GM18517 (cell line): ENCODE data around the gene LRRK1.
"Not testable (repeated sequence)": the region's sequence is repeated elsewhere in the genome, so short reads cannot be mapped to it uniquely, and the experiment has no call there.

Experiments used
- ATAC-seq: cut with Tn5 transposase; IDR thresholded peaks from one replicate; pipeline ENCODE4 v1.9.1; 2021; ENCODE audit warnings: mild to moderate bottlenecking, moderate library complexity; ENCODE audit not compliant: unreplicated experiment

Gene LRRK1

GRCh38 chr15:101066501-101067408, 147.6 kb downstream of the LRRK1 start:
- ATAC-seq = no peak

GRCh38 chr15:101067660-101068522, 148.7 kb downstream of the LRRK1 start:
- no peak for ATAC-seq

DNA sequence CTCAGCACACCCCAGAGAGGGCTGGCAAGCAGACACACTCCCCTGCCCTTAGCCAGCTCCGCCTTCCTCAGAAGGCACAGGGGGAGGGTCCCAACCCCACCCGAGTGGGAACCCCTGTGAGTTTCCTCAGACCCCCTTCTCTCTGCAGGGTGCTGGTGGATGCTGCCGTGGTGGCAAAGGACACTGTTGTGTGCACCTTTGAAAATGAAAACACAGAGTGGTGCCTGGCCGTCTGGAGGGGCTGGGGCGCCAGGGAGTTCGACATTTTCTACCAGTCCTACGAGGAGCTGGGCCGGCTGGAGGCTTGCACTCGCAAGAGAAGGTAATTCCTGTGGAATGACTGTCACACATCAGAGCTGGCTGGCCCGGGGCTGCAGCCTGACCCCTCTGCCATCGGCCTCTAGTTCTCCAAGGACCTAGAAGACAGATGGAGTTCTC, 149.4 kb downstream of the LRRK1 start:
- no peak for ATAC-seq

GRCh38 chr15:101068961-101069653, 149.9 kb downstream of the LRRK1 start:
- ATAC-seq = no peak

- ATAC-seq = no peak
Observed at GRCh38 chr15:101069654-101069973, 150.5 kb downstream of the LRRK1 start.

DNA sequence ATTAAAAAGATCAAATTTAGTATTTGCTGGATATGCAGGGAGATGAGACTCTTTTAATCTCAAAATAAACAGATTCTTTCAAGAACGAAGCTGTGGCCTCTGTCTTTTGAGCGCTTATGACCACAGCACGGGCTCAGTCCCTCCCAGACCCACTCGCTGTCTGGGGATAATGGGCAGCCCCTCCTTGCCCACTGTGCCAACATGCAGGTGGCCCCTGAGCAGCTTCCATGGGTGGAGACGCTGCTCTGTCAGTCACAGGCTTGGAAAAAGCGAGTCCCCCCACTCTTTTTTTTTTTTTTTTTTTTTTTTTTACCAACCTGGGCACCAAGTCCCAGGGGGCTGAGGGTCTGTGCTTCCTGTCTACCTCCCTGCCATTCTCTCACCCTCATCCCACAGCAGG, 150.9 kb downstream of the LRRK1 start:
- no peak for ATAC-seq

- ATAC-seq = no peak
Observed at GRCh38 chr15:101070502-101071273, 151.5 kb downstream of the LRRK1 start.

- ATAC-seq = no peak
Observed at GRCh38 chr15:101071651-101072050, 152.5 kb downstream of the LRRK1 start.

- ATAC-seq = not testable (repeated sequence)
Observed at GRCh38 chr15:101072235-101072634, 153.1 kb downstream of the LRRK1 start.

- not testable (repeated sequence) for ATAC-seq
Observed at GRCh38 chr15:101077806-101078668, 158.9 kb downstream of the LRRK1 start.

DNA sequence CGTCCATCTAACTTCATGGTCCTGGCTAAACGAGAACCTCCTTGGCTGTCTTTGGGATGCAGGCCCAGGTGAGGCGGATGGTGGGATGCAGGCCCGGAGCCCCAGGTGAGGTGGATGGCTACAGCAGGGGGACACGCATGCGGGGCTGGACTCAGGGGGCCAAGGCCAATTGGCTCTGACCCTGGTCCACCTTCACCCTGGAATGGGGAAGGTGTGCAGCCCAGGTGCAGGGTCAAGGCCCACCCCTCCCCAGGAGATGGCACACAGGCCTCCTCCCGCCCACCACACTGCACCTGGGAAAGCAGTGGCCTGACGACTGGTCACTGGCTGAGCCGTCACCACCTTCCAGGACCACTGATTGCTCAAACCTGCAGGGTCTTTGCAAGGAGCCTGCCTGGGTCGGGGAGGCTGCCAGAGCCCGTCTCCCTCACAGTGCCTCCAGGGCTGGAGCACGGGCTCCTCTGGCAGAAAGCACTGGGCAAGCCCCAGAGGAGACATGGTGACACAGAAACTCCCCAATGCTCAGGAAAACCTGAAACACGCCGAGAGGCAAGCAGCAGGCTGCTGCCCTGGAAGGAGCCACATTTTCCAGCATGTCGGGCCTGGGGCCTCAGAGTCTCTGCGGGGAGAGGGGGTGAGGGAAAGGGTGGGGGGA, 159.6 kb downstream of the LRRK1 start:
- no peak for ATAC-seq

- no peak for ATAC-seq
Observed at GRCh38 chr15:101081900-101082299, 162.7 kb downstream of the LRRK1 start.

DNA sequence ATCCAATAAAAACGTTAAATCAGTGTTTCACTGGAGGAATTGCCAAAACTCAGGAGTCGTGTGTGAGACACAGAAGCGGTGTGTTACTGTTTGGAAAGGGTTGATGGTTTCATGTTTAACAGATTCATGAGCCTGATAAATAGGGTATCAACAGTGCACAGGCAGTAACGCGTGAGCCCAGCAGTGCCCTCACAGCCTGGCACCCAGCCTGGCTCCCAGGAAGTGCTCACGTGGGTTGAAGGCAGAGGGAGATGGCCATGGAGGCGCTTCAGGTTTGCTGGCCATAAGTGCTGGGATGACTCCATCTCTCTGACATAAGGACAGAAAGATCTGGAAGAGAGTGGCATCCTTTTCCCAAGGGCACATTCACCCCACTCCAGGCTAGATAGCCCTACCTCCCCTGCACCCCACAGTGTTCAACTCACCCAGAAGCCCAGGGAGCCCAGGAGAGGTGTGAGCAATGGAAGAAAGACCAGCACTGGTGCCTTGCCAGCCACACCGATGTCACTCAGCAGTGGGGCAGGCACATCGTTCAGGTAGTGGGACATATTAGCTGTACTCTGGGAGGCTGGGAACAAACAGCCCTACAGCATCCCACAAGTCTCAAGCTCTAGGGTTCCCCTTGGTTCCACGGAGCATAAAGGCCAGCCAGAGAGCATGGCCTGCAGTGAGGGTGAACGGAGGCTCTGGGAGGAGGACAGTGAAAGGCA, 164.3 kb downstream of the LRRK1 start:
- ATAC-seq = no peak

DNA sequence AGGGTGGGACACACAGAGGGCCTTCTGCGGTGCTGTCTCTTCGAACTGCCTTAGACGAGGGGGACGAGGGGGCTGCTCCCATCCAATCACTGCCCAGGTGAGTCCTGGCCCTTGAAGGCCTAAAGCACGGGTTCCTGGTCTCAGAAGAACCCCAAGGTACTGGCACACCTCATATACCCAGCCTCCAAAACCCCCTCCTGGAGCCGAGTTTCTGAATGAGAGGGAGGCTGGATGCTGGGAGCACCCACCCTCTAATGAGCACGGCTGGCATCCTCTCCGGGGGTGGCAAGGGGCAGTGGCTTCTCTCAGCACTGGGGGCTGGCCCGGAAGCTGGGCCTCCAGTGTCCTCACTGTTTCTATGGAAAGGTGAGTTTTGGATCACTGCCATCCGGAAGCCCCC, 165.6 kb downstream of the LRRK1 start:
- no peak for ATAC-seq

DNA sequence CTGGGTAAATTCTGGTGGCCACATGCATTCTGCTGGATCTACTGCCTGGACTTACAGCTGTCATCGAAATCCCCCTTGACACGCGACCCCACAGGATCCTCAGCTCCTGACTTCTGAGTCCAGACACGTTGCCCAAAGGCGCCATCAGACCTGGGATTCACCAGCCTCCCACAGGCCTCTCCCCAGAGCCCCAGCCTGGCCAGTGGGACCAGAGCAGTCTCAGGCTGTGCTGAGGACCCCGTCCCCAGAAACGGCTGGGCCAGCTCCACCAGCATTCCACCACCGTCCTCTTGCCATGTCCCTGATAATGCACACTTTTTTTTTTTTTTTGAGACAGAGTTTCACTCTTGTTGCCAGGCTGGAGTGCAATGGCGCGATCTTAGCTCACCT, 166.1 kb downstream of the LRRK1 start:
- no peak for ATAC-seq

- ATAC-seq = no peak
Observed at GRCh38 chr15:101086394-101087171, 167.4 kb downstream of the LRRK1 start.

DNA sequence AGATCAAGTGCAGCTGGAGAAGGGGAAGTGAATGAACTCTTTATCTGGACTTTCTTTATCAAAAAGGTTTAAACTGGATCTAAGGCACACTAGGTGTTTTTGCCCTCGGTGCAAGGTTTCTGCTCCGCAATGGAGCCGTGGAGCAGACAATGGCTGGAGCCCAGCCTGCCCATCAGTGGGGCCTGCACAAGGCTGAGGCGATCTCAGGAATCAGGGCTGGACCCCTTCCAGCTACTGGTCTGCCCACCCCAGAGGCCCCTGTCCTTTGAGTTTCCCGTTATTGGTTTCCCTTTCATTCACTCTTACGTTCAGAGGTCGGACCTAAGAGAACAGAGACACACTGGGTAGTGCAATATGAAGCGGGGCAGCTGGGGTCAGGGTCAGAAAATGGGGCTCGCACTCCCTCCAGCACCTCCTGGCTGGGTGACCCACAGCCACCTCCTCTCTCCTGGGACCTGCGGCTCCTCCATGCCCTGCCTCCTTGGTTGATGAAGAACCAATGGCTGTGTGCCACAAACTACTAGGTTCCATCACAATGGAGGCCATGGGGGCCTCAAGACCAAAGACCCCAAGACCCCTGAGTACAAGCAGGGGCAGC, 168.1 kb downstream of the LRRK1 start:
- ATAC-seq = no peak
